HepG2 (cell line): ENCODE data around the gene BCL11B. TPM values are rescaled to one million over a fixed set of nuclear protein-coding genes. Genes with fewer than 3 reads are reported as not detected.

Source experiments
- HNRNPLL ChIP-seq: fragments of 200-400 bp; formaldehyde crosslinking; IDR thresholded peaks from 2 replicates; pipeline ENCODE4 v1.6.1; 2017; ENCODE audit warnings: mild to moderate bottlenecking, low read depth, low read length; ENCODE audit not compliant: poor library complexity, severe bottlenecking
- IKZF1 ChIP-seq: fragments of 450-650 bp; IDR thresholded peaks from 2 replicates; pipeline ENCODE4 v1.7.1; 2016
- KDM4B ChIP-seq: sonication (generic); formaldehyde crosslinking; IDR thresholded peaks from 2 replicates; pipeline ENCODE4 v1.4.0; 2020; ENCODE audit warnings: missing genetic modification reagents
- MAZ ChIP-seq, 2 experiments: sonication (generic) in 1 of 2; formaldehyde crosslinking in 1 of 2; IDR thresholded peaks; 2 replicates each; pipeline versions ENCODE4 v1.5.0 to v1.6.1; 2012 to 2020; ENCODE audit warnings: low read depth in 2 of 2, mild to moderate bottlenecking in 2 of 2, borderline replicate concordance in 1 of 2, improper control_type of control experiment in 1 of 2, low read length in 1 of 2, missing genetic modification reagents in 1 of 2, moderate library complexity in 1 of 2
- PAF1 ChIP-seq: IDR thresholded peaks from 2 replicates; pipeline ENCODE4 v1.6.1; 2016; ENCODE audit warnings: missing genetic modification reagents, missing compliant biosample characterization
- PRPF4 ChIP-seq: fragments of 200-400 bp; formaldehyde crosslinking; IDR thresholded peaks from 2 replicates; pipeline ENCODE4 v1.6.1; 2016; ENCODE audit warnings: low read length, low read depth; ENCODE audit not compliant: poor library complexity, severe bottlenecking
- RARG ChIP-seq: sonication (generic); formaldehyde crosslinking; IDR thresholded peaks from 2 replicates; pipeline ENCODE4 v1.4.0; 2020; ENCODE audit warnings: low read depth, mild to moderate bottlenecking, missing genetic modification reagents
- SNAI1 ChIP-seq: sonication (generic); formaldehyde crosslinking; IDR thresholded peaks from 2 replicates; pipeline ENCODE4 v1.5.0; 2020; ENCODE audit warnings: mild to moderate bottlenecking, missing genetic modification reagents, borderline replicate concordance
- TBX3 ChIP-seq: fragments of 450-650 bp; IDR thresholded peaks from 2 replicates; pipeline ENCODE4 v1.6.1; 2017; ENCODE audit warnings: antibody characterized with exemption, mild to moderate bottlenecking, inconsistent platforms, borderline replicate concordance
- ZBTB3 ChIP-seq: sonication (generic); formaldehyde crosslinking; IDR thresholded peaks from 2 replicates; pipeline ENCODE4 v1.4.0; 2020; ENCODE audit warnings: low read depth, mild to moderate bottlenecking, moderate library complexity, missing genetic modification reagents, borderline replicate concordance
- ZKSCAN1 ChIP-seq: fragments of 150-350 bp; IDR thresholded peaks from 2 replicates; pipeline ENCODE4 v1.6.1; 2014; ENCODE audit warnings: low read length
- ZNF432 ChIP-seq: sonication (generic); formaldehyde crosslinking; IDR thresholded peaks from 2 replicates; pipeline ENCODE4 v1.5.0; 2020; ENCODE audit warnings: missing genetic modification reagents, mild to moderate bottlenecking, borderline replicate concordance
- ZNF468 ChIP-seq: sonication (generic); formaldehyde crosslinking; IDR thresholded peaks from 2 replicates; pipeline ENCODE4 v1.8.0; 2022; ENCODE audit warnings: mild to moderate bottlenecking, moderate library complexity, missing genetic modification reagents
- polyA plus RNA-seq, 8 experiments: library from polyadenylated mRNA; depleted of rRNA in 3 of 8; stranded (reverse) in 7 of 8; unstranded in 1 of 8; fragments of >200 nt; fragmentation: Illumina TruSeq in 4 of 8; extraction: Trizol in 4 of 8; gene quantifications; 2 replicates each; pipeline versions ENCODE4 v1.2.1 to v1.2.3, GENCODE V29; 2011 to 2016; ENCODE audit warnings: low read depth in 4 of 8, missing spikeins in 1 of 8, mixed read lengths in 1 of 8; ENCODE audit not compliant: insufficient read depth in 1 of 8
- total RNA-seq, 5 experiments: library from RNA; depleted of rRNA; stranded (reverse); fragments of >200 nt; fragmentation: Illumina TruSeq; extraction: Trizol; gene quantifications; 2 replicates each; pipeline ENCODE4 v1.2.3, GENCODE V29; 2016; ENCODE audit warnings: low read depth in 1 of 5
- TF ChIP-seq, protein P1 (sequence below): sonication (generic); formaldehyde crosslinking; IDR thresholded peaks from 2 replicates; pipeline ENCODE4 v1.5.0; 2020; ENCODE audit warnings: mild to moderate bottlenecking, missing genetic modification reagents
- TF ChIP-seq, protein P2 (sequence below): sonication (generic); formaldehyde crosslinking; IDR thresholded peaks from 2 replicates; pipeline ENCODE4 v1.5.1; 2020; ENCODE audit warnings: mild to moderate bottlenecking, missing genetic modification reagents
- TF ChIP-seq, protein P3 (sequence below): sonication (generic); formaldehyde crosslinking; IDR thresholded peaks from 2 replicates; pipeline ENCODE4 v1.5.1; 2020; ENCODE audit warnings: missing genetic modification reagents, mild to moderate bottlenecking, borderline replicate concordance
- TF ChIP-seq, protein P4 (sequence below): sonication (generic); formaldehyde crosslinking; IDR thresholded peaks from 2 replicates; pipeline ENCODE4 v1.5.0; 2020; ENCODE audit warnings: mild to moderate bottlenecking, missing genetic modification reagents, moderate library complexity
- TF ChIP-seq, protein P5 (sequence below): sonication (generic); formaldehyde crosslinking; IDR thresholded peaks from 2 replicates; pipeline ENCODE4 v1.8.1; 2023; ENCODE audit warnings: mild to moderate bottlenecking, missing genetic modification reagents

The BCL11B gene
- total and polyA plus RNA-seq, 2 of the 13 experiments (the other 11 are each of a cell fraction or from before 2014, with no cell fraction given) = not detected

DNA sequence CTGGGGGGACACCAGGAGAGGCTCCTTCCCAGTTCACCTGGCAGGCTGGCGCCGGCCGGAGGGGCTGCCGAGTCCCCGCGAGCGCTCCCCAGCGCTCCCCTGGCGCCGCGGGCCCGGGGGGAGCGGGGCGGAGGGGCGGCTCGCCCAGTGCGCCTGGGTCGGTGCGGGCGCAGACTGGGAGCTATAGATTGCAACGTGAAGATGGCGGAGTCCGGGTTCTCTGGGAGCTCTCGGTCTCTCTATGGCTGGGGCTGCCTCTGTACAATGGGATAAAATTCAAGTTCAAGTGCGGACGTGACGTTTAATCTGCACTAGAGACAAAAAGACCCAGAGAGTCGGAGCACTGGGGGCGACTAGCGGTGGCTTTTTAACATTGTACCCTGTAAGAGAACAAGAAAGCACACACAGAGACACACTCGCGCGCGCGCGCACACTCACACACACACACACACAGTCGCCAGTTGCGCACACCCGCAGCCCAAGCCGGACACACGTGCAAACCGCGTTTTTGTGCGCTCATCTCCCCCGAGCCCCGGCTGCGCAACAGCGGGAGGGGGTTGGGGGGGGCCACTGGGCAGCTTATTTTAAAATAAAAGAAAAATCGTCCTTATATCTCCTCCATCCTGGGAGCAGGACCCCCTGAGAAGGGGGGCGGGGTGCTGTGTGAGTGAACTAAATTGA is at the start of gene BCL11B (continued):
- TF ChIP-seq MAZ (IDR thresholded peaks at IDR 0.05; ENCODE audit: borderline replicate concordance, low read depth, low read length) = no peak
- no peak for TF ChIP-seq MAZ (CRISPR knock-in tag; IDR thresholded peaks at IDR 0.05; ENCODE audit: low read depth)
- TF ChIP-seq, protein P1, sequence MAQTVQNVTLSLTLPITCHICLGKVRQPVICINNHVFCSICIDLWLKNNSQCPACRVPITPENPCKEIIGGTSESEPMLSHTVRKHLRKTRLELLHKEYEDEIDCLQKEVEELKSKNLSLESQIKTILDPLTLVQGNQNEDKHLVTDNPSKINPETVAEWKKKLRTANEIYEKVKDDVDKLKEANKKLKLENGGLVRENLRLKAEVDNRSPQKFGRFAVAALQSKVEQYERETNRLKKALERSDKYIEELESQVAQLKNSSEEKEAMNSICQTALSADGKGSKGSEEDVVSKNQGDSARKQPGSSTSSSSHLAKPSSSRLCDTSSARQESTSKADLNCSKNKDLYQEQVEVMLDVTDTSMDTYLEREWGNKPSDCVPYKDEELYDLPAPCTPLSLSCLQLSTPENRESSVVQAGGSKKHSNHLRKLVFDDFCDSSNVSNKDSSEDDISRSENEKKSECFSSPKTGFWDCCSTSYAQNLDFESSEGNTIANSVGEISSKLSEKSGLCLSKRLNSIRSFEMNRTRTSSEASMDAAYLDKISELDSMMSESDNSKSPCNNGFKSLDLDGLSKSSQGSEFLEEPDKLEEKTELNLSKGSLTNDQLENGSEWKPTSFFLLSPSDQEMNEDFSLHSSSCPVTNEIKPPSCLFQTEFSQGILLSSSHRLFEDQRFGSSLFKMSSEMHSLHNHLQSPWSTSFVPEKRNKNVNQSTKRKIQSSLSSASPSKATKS (CRISPR knock-in tag) = no peak
- no peak for TF ChIP-seq IKZF1
- no peak for TF ChIP-seq KDM4B (CRISPR knock-in tag)
- TF ChIP-seq, protein P2, sequence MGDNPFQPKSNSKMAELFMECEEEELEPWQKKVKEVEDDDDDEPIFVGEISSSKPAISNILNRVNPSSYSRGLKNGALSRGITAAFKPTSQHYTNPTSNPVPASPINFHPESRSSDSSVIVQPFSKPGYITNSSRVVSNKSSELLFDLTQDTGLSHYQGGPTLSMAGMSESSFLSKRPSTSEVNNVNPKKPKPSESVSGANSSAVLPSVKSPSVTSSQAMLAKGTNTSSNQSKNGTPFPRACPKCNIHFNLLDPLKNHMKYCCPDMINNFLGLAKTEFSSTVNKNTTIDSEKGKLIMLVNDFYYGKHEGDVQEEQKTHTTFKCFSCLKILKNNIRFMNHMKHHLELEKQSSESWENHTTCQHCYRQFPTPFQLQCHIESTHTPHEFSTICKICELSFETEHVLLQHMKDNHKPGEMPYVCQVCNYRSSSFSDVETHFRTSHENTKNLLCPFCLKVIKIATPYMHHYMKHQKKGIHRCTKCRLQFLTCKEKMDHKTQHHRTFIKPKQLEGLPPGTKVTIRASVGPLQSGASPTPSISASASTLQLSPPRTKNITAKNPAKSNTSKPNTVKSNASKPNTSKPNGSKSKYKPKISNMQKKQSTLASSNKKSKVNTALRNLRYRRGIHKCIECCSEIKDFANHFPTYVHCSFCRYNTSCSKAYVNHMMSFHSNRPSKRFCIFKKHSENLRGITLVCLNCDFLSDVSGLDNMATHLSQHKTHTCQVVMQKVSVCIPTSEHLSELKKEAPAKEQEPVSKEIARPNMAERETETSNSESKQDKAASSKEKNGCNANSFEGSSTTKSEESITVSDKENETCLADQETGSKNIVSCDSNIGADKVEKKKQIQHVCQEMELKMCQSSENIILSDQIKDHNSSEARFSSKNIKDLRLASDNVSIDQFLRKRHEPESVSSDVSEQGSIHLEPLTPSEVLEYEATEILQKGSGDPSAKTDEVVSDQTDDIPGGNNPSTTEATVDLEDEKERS (CRISPR knock-in tag) = no peak
- peak; percentile 34 for TF ChIP-seq HNRNPLL
- no peak for TF ChIP-seq ZBTB3
- TF ChIP-seq ZNF432 (CRISPR knock-in tag) = no peak
- TF ChIP-seq, protein P3, sequence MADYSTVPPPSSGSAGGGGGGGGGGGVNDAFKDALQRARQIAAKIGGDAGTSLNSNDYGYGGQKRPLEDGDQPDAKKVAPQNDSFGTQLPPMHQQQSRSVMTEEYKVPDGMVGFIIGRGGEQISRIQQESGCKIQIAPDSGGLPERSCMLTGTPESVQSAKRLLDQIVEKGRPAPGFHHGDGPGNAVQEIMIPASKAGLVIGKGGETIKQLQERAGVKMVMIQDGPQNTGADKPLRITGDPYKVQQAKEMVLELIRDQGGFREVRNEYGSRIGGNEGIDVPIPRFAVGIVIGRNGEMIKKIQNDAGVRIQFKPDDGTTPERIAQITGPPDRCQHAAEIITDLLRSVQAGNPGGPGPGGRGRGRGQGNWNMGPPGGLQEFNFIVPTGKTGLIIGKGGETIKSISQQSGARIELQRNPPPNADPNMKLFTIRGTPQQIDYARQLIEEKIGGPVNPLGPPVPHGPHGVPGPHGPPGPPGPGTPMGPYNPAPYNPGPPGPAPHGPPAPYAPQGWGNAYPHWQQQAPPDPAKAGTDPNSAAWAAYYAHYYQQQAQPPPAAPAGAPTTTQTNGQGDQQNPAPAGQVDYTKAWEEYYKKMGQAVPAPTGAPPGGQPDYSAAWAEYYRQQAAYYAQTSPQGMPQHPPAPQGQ (CRISPR knock-in tag) = no peak
- TF ChIP-seq RARG (CRISPR knock-in tag) = no peak
- TF ChIP-seq TBX3 = no peak
- TF ChIP-seq ZKSCAN1 = no peak
- TF ChIP-seq ZNF468 (CRISPR knock-in tag) = no peak
- TF ChIP-seq, protein P4, sequence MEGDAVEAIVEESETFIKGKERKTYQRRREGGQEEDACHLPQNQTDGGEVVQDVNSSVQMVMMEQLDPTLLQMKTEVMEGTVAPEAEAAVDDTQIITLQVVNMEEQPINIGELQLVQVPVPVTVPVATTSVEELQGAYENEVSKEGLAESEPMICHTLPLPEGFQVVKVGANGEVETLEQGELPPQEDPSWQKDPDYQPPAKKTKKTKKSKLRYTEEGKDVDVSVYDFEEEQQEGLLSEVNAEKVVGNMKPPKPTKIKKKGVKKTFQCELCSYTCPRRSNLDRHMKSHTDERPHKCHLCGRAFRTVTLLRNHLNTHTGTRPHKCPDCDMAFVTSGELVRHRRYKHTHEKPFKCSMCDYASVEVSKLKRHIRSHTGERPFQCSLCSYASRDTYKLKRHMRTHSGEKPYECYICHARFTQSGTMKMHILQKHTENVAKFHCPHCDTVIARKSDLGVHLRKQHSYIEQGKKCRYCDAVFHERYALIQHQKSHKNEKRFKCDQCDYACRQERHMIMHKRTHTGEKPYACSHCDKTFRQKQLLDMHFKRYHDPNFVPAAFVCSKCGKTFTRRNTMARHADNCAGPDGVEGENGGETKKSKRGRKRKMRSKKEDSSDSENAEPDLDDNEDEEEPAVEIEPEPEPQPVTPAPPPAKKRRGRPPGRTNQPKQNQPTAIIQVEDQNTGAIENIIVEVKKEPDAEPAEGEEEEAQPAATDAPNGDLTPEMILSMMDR (CRISPR knock-in tag) = peak; percentile 30; the same call in 1 of the 2 replicates
- TF ChIP-seq PRPF4 = no peak
- no peak for TF ChIP-seq PAF1 (CRISPR knock-in tag)
- no peak for TF ChIP-seq SNAI1 (CRISPR knock-in tag)
- TF ChIP-seq, protein P5, sequence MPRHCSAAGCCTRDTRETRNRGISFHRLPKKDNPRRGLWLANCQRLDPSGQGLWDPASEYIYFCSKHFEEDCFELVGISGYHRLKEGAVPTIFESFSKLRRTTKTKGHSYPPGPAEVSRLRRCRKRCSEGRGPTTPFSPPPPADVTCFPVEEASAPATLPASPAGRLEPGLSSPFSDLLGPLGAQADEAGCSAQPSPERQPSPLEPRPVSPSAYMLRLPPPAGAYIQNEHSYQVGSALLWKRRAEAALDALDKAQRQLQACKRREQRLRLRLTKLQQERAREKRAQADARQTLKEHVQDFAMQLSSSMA = no peak
